T follicular helper cell (primary cell): ENCODE measurements around the gene RBM4.

Source experiments
- DNase-seq: peaks from one replicate; pipeline ENCODE4 v3.0.0-alpha.2; 2020; ENCODE audit warnings: low read depth

The RBM4 gene

GRCh38 chr11:66651016-66651415 is 12.5 kb downstream of the RBM4 start:
- DNase-seq = no peak

GRCh38 chr11:66652651-66653050 is 14.1 kb downstream of the RBM4 start:
- DNase-seq = no peak

- no peak for DNase-seq
Measured at GRCh38 chr11:66653123-66653522, 14.6 kb downstream of the RBM4 start.

GRCh38 chr11:66659763-66660162 is 21.3 kb downstream of the RBM4 start:
- no peak for DNase-seq

GRCh38 chr11:66663741-66664296 is 25.3 kb downstream of the RBM4 start:
- DNase-seq = no peak

- no peak for DNase-seq
Measured at GRCh38 chr11:66665369-66665768, 26.9 kb downstream of the RBM4 start.

GRCh38 chr11:66670816-66671215 is 32.3 kb downstream of the RBM4 start:
- DNase-seq = no peak

- no peak for DNase-seq
Measured at GRCh38 chr11:66674964-66675602, 36.6 kb downstream of the RBM4 start.

GRCh38 chr11:66676282-66676919 is 37.9 kb downstream of the RBM4 start:
- DNase-seq = no peak

- DNase-seq = no peak
Measured at GRCh38 chr11:66676931-66677598, 38.6 kb downstream of the RBM4 start.

GRCh38 chr11:66677599-66678375 is 39.3 kb downstream of the RBM4 start, which contains the start of gene RBM4B:
Gene RBM4B (minus strand): TSS chr11:66677887. CDS start chr11:66677079, 808 bp downstream.
- peak; percentile 94 for DNase-seq

- no peak for DNase-seq
Measured at GRCh38 chr11:66680966-66681645, 42.6 kb downstream of the RBM4 start.

GRCh38 chr11:66683877-66684276 is 45.4 kb downstream of the RBM4 start:
- no peak for DNase-seq

- no peak for DNase-seq
Measured at GRCh38 chr11:66684635-66685034, 46.1 kb downstream of the RBM4 start.

- DNase-seq = no peak
Measured at GRCh38 chr11:66685276-66686099, 47.0 kb downstream of the RBM4 start.

- no peak for DNase-seq
Measured at GRCh38 chr11:66686100-66686785, 47.7 kb downstream of the RBM4 start.

GRCh38 chr11:66686801-66687750 is 48.6 kb downstream of the RBM4 start:
- no peak for DNase-seq

GRCh38 chr11:66687831-66688281 is 49.4 kb downstream of the RBM4 start:
- DNase-seq = no peak
